ENCODE results near the gene LKAAEAR1. TPM values are rescaled to one million over a fixed set of nuclear protein-coding genes. Genes with fewer than 3 reads are reported as not detected.

The LKAAEAR1 gene
- total and polyA plus RNA-seq, 2 experiments from 2014 or later, result 1.8 TPM; not detected in 1

DNA sequence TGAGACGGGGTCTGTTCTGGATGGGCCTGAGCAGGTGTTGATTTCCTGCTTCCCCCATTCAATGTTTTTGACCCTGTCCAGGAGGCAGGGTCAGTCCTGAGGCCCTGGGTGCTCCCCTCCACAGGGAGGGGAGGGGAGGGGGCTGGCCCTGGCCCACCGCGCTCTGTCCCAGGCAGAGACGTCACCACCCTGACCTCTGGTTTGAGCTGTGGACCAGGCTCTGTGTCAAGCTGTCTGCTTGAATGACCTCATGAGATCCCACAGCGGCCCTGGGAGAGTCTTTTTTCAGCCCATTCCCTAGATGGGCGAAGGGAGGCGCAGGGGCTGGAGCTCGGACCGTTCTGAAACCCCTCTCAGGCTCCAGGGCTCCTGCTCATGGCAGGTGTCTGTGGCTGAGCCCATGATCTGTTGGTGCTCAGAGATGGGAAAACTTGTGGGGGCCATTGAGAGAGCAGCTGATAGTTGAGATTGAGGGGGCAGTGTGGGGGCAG is 8.9 kb upstream of the LKAAEAR1 start (continued):
- TF ChIP-seq ZNF331 (CRISPR knock-in tag; IDR thresholded peaks at IDR 0.05; ENCODE audit: low read depth), result no peak
- no peak for TF ChIP-seq ZNF114 (CRISPR knock-in tag; IDR thresholded peaks at IDR 0.05)
- TF ChIP-seq, protein P1, sequence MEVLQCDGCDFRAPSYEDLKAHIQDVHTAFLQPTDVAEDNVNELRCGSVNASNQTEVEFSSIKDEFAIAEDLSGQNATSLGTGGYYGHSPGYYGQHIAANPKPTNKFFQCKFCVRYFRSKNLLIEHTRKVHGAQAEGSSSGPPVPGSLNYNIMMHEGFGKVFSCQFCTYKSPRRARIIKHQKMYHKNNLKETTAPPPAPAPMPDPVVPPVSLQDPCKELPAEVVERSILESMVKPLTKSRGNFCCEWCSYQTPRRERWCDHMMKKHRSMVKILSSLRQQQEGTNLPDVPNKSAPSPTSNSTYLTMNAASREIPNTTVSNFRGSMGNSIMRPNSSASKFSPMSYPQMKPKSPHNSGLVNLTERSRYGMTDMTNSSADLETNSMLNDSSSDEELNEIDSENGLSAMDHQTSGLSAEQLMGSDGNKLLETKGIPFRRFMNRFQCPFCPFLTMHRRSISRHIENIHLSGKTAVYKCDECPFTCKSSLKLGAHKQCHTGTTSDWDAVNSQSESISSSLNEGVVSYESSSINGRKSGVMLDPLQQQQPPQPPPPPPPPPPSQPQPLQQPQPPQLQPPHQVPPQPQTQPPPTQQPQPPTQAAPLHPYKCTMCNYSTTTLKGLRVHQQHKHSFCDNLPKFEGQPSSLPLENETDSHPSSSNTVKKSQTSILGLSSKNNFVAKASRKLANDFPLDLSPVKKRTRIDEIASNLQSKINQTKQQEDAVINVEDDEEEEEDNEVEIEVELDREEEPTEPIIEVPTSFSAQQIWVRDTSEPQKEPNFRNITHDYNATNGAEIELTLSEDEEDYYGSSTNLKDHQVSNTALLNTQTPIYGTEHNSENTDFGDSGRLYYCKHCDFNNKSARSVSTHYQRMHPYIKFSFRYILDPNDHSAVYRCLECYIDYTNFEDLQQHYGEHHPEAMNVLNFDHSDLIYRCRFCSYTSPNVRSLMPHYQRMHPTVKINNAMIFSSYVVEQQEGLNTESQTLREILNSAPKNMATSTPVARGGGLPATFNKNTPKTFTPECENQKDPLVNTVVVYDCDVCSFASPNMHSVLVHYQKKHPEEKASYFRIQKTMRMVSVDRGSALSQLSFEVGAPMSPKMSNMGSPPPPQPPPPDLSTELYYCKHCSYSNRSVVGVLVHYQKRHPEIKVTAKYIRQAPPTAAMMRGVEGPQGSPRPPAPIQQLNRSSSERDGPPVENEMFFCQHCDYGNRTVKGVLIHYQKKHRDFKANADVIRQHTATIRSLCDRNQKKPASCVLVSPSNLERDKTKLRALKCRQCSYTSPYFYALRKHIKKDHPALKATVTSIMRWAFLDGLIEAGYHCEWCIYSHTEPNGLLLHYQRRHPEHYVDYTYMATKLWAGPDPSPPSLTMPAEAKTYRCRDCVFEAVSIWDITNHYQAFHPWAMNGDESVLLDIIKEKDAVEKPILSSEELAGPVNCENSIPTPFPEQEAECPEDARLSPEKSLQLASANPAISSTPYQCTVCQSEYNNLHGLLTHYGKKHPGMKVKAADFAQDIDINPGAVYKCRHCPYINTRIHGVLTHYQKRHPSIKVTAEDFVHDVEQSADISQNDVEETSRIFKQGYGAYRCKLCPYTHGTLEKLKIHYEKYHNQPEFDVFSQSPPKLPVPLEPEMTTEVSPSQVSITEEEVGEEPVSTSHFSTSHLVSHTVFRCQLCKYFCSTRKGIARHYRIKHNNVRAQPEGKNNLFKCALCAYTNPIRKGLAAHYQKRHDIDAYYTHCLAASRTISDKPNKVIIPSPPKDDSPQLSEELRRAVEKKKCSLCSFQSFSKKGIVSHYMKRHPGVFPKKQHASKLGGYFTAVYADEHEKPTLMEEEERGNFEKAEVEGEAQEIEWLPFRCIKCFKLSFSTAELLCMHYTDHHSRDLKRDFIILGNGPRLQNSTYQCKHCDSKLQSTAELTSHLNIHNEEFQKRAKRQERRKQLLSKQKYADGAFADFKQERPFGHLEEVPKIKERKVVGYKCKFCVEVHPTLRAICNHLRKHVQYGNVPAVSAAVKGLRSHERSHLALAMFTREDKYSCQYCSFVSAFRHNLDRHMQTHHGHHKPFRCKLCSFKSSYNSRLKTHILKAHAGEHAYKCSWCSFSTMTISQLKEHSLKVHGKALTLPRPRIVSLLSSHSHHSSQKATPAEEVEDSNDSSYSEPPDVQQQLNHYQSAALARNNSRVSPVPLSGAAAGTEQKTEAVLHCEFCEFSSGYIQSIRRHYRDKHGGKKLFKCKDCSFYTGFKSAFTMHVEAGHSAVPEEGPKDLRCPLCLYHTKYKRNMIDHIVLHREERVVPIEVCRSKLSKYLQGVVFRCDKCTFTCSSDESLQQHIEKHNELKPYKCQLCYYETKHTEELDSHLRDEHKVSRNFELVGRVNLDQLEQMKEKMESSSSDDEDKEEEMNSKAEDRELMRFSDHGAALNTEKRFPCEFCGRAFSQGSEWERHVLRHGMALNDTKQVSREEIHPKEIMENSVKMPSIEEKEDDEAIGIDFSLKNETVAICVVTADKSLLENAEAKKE (CRISPR knock-in tag; IDR thresholded peaks at IDR 0.05), result no peak

DNA sequence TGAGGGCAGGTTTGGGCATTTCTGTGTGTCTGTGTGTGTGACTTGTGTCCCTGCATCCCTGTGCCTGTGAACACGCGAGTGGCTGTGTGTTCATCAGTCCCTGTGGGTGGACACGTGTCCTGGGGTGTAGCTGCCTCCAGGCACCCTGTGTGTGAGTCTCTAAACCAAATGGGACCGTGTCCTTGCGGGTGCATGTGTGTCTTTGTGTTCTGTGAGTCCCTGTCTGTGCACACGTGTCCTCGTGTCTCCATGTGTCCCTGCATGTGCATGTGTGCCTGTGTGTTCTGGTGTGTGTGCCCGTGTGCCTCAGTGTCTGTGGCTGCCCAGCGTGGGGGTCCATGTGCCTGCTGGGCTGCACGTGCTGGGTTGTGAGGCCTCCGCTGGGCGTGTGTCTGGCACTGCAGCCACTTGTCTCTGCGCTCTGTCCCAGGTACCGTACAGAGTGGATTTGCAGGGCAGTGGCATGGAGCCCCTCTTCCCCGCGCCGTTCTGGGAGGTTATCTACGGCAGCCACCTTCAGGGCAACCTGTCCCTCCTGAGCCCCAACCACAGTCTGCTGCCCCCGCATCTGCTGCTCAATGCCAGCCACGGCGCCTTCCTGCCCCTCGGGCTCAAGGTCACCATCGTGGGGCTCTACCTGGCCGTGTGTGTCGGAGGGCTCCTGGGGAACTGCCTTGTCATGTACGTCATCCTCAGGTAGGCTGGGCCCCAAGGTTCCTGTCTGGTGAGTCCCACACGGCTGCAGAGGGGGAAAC is 8.2 kb upstream of the LKAAEAR1 start:
- DNase-seq (ENCODE audit: low spot score), result no peak
- Histone ChIP-seq H3F3A (replicated peaks; ENCODE audit: low read depth) (no peaks in the 10 kb centered on the region), H4K20me1 (replicated peaks; ENCODE audit: insufficient read depth) (no peaks in the 10 kb centered on the region), H3K79me2 (replicated peaks; ENCODE audit: insufficient read depth) (no peaks in the 10 kb centered on the region), H3K4me3 (no peak overlapping the region), H3K9me2 (ENCODE audit: insufficient read depth) (no peaks in the 10 kb centered on the region), H3K27me3 (ENCODE audit: insufficient read depth) (no peaks in the 10 kb centered on the region), H3K4me1 (ENCODE audit: insufficient read depth) (no peaks in the 10 kb centered on the region), H3K36me3 (ENCODE audit: insufficient read depth) (no peaks in the 10 kb centered on the region), H3K27ac (ENCODE audit: low read depth) (no peak overlapping the region), H2AFZ (peak overlapping the region; percentile 74; the same call in 1 of the 2 replicates), H3K4me2 (no peak overlapping the region)
- peak; percentile 48 for ATAC-seq
- peaks cover 12% of the 10 kb centered on the region for H3K27me3 Mint-ChIP-seq (ENCODE audit: insufficient read depth, low read depth, poor library complexity)
- peaks cover 4% of the 10 kb centered on the region for H3K9me3 Mint-ChIP-seq
- peaks cover 4% of the 10 kb centered on the region; the same call in 2 of the 3 replicates for H3K36me3 Mint-ChIP-seq (ENCODE audit: low read depth)
- H3K27ac Mint-ChIP-seq, result no peak overlapping the region; the same call in 1 of the 2 replicates
- H3K4me1 Mint-ChIP-seq, result peaks cover 7% of the 10 kb centered on the region
- no peak overlapping the region for H3K4me3 Mint-ChIP-seq
- TF ChIP-seq CREB1 (CRISPR knock-in tag; IDR thresholded peaks at IDR 0.05; ENCODE audit: low read depth) (no peak), ZNF331 (CRISPR knock-in tag; IDR thresholded peaks at IDR 0.05; ENCODE audit: low read depth) (no peak), EZH2 (IDR thresholded peaks at IDR 0.05; ENCODE audit: low read depth, unreplicated experiment) (no peak), POLR2AphosphoS5 (IDR thresholded peaks at IDR 0.05; ENCODE audit: low read depth) (no peak)
- TF ChIP-seq, protein P1 (CRISPR knock-in tag; IDR thresholded peaks at IDR 0.05), result no peak
- TF ChIP-seq, protein P2, sequence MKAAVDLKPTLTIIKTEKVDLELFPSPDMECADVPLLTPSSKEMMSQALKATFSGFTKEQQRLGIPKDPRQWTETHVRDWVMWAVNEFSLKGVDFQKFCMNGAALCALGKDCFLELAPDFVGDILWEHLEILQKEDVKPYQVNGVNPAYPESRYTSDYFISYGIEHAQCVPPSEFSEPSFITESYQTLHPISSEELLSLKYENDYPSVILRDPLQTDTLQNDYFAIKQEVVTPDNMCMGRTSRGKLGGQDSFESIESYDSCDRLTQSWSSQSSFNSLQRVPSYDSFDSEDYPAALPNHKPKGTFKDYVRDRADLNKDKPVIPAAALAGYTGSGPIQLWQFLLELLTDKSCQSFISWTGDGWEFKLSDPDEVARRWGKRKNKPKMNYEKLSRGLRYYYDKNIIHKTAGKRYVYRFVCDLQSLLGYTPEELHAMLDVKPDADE (IDR thresholded peaks at IDR 0.05), result no peak
